K562 (cell line): ENCODE results near the gene YAP1. TPM values are rescaled to one million over a fixed set of nuclear protein-coding genes. Genes with fewer than 3 reads are reported as not detected.

Source experiments
- ATAC-seq: fragments of 200-7000 bp; cut with Tn5 transposase; 3 replicates; pipeline ENCODE4 v1.9.1; 2020; ENCODE audit warnings: moderate library complexity
- BruUV-seq: library from RNA; stranded (reverse); fragments of 400-500 nt; replicated peaks from 2 replicates; lab custom pipeline; 2021; lab: Mats Ljungman, UMichigan
- CTCF ChIA-PET: fragments of 300-600 bp; formaldehyde crosslinking; extraction: SDS; loops from one replicate; lab custom pipeline; 2021; ENCODE audit warnings: low intra/inter-chr PET ratio; lab: Yijun Ruan, JAX
- POLR2A ChIA-PET: fragments of 300-600, 350-650 bp; sonication (Branson Sonifier 250); formaldehyde crosslinking; extraction: SDS; loops from one replicate; lab custom pipeline; 2021; ENCODE audit warnings: antibody characterized with exemption, inconsistent platforms; lab: Yijun Ruan, JAX
- DNase-seq, 4 experiments: peaks; one replicate each; pipeline versions ENCODE4 v3.0.0 to v3.0.0-alpha.2; 2011 to 2018; ENCODE audit warnings: low spot score in 3 of 4, mixed read lengths in 3 of 4; ENCODE audit errors: extremely low read depth in 1 of 4
- FAIRE-seq: peaks from 2 replicates; lab custom pipeline; 2011; peaks lifted over from hg19 to GRCh38; lab: Jason Lieb, UNC
- H2AFZ ChIP-seq: 2 replicates; pipeline ENCODE4 v1.6.0; 2011; ENCODE audit warnings: low read depth, low read length, control low read depth, inconsistent platforms
- H3K27ac ChIP-seq: fragments of 200-600 bp; 3 replicates; pipeline ENCODE4 v1.8.0; 2011; ENCODE audit warnings: low read depth, mild to moderate bottlenecking, control low read depth, inconsistent platforms, low read length, moderate library complexity, mixed read lengths; ENCODE audit errors: extremely low read depth
- H3K27me3 ChIP-seq, 2 experiments: fragments of 300-600 bp in 1 of 2; 2 replicates in 1 of 2; 3 replicates in 1 of 2; pipeline versions ENCODE4 v1.6.0 to v1.8.0; 2011; ENCODE audit warnings: inconsistent platforms in 2 of 2, low read length in 2 of 2, mild to moderate bottlenecking in 1 of 2, mixed read lengths in 1 of 2, moderate library complexity in 1 of 2; ENCODE audit not compliant: control insufficient read depth in 2 of 2, insufficient read depth in 2 of 2
- H3K36me3 ChIP-seq: fragments of 300-600 bp; 3 replicates; pipeline ENCODE4 v1.8.0; 2011; ENCODE audit warnings: mild to moderate bottlenecking, low read length, inconsistent platforms; ENCODE audit not compliant: control insufficient read depth, insufficient read depth
- H3K4me1 ChIP-seq, 2 experiments: fragments of 200-600 bp in 1 of 2; replicated peaks in 1 of 2; 2 replicates in 1 of 2; 3 replicates in 1 of 2; pipeline versions ENCODE4 v1.5.1 to v1.8.0; 2011; ENCODE audit warnings: inconsistent platforms in 2 of 2, low read length in 2 of 2, mild to moderate bottlenecking in 1 of 2, mixed read lengths in 1 of 2, moderate library complexity in 1 of 2; ENCODE audit not compliant: control insufficient read depth in 2 of 2, insufficient read depth in 2 of 2
- H3K4me2 ChIP-seq: 2 replicates; pipeline ENCODE4 v1.6.1; 2011; ENCODE audit warnings: low read length, control low read depth, inconsistent platforms, mixed read lengths; ENCODE audit not compliant: insufficient read depth
- H3K4me3 ChIP-seq: fragments of 200-600 bp; sonication (generic), shearing (Covaris generic); 2 replicates; pipeline ENCODE4 v1.5.1; 2016; ENCODE audit warnings: control low read depth, inconsistent platforms
- H3K79me2 ChIP-seq: fragments of 200-600 bp; 3 replicates; pipeline ENCODE4 v1.8.0; 2011; ENCODE audit warnings: low read length, inconsistent platforms; ENCODE audit not compliant: control insufficient read depth, insufficient read depth
- H3K9ac ChIP-seq, 2 experiments: 2 replicates each; pipeline versions ENCODE4 v1.6.0 to v1.6.1; 2011; ENCODE audit warnings: low read depth in 2 of 2, low read length in 2 of 2, control low read depth in 1 of 2, inconsistent platforms in 1 of 2, mild to moderate bottlenecking in 1 of 2, mixed read lengths in 1 of 2; ENCODE audit not compliant: insufficient read depth in 1 of 2
- H3K9me1 ChIP-seq: one replicate; pipeline ENCODE4 v1.6.0; 2011; ENCODE audit warnings: inconsistent platforms, mild to moderate bottlenecking, low read length, moderate library complexity; ENCODE audit not compliant: control insufficient read depth, insufficient read depth
- H3K9me3 ChIP-seq: replicated peaks from 2 replicates; pipeline ENCODE4 v1.5.1; 2011; ENCODE audit warnings: low read depth, low read length, inconsistent platforms; ENCODE audit not compliant: control insufficient read depth, insufficient read depth
- H4K20me1 ChIP-seq: replicated peaks from 2 replicates; pipeline ENCODE4 v1.6.1; 2011; ENCODE audit warnings: low read length, inconsistent platforms, mixed read lengths; ENCODE audit not compliant: control insufficient read depth, insufficient read depth
- ARHGAP35 ChIP-seq: fragments of 450-650 bp; IDR thresholded peaks from 2 replicates; pipeline ENCODE4 v1.6.1; 2018; ENCODE audit not compliant: partially characterized antibody
- CEBPG ChIP-seq, 3 experiments: fragments of 200-800 bp in 1 of 3; sonication (Bioruptor generic) in 1 of 3; sonication (generic) in 1 of 3; formaldehyde crosslinking in 1 of 3; IDR thresholded peaks in 2 of 3; conservative IDR thresholded peaks in 1 of 3; 2 replicates each; pipeline versions ENCODE4 v1.6.1 to v1.8.0; 2016 to 2022; ENCODE audit warnings: missing compliant biosample characterization in 2 of 3, missing genetic modification characterization in 2 of 3, mild to moderate bottlenecking in 1 of 3, missing genetic modification reagents in 1 of 3
- DACH1 ChIP-seq: fragments of 450-650 bp; IDR thresholded peaks from 2 replicates; pipeline ENCODE4 v1.6.1; 2018; ENCODE audit not compliant: partially characterized antibody
- HOMEZ ChIP-seq: fragments of 250-450 bp; sonication (Bioruptor Pico); IDR thresholded peaks from 2 replicates; pipeline ENCODE4 v1.4.0; 2020; ENCODE audit warnings: mild to moderate bottlenecking, moderate library complexity
- OTX1 ChIP-seq: fragments of 450-650 bp; formaldehyde crosslinking; IDR thresholded peaks from 2 replicates; pipeline ENCODE4 v1.4.0; 2022; ENCODE audit warnings: mild to moderate bottlenecking
- TCF3 ChIP-seq: sonication (generic); formaldehyde crosslinking; IDR thresholded peaks from 2 replicates; pipeline ENCODE4 v1.4.0; 2020; ENCODE audit warnings: mild to moderate bottlenecking, missing genetic modification reagents
- TFE3 ChIP-seq: fragments of 450-650 bp; formaldehyde crosslinking; IDR thresholded peaks from 2 replicates; pipeline ENCODE4 v1.4.0; 2020; ENCODE audit warnings: mild to moderate bottlenecking, mixed read lengths
- ZBTB40 ChIP-seq, 2 experiments: fragments of 450-650 bp in 1 of 2; sonication (generic) in 1 of 2; formaldehyde crosslinking in 1 of 2; IDR thresholded peaks; 2 replicates each; pipeline versions ENCODE4 v1.7.1 to v1.9.0; 2016 to 2022; ENCODE audit warnings: inconsistent platforms in 1 of 2, mild to moderate bottlenecking in 1 of 2, missing genetic modification reagents in 1 of 2
- ZNF780A ChIP-seq: fragments of 250-450 bp; sonication (Bioruptor Pico); IDR thresholded peaks from 2 replicates; pipeline ENCODE4 v1.5.0; 2021; ENCODE audit warnings: mild to moderate bottlenecking
- ZZZ3 ChIP-seq: fragments of 450-650 bp; IDR thresholded peaks from 2 replicates; pipeline ENCODE4 v1.6.1; 2016; ENCODE audit warnings: antibody characterized with exemption, mild to moderate bottlenecking, moderate library complexity
- WGBS: fragments of 100-300 bp; shearing (Covaris generic); methylation state at CpG from one replicate; pipeline ENCODE4 v1.1.6; 2016; ENCODE audit warnings: low coverage, mixed read lengths; ENCODE audit not compliant: insufficient coverage; ENCODE audit errors: missing lambda C conversion rate; 5-methylcytosine and 5-hydroxymethylcytosine counted together
- in situ Hi-C: fragments of 300-500 bp; cut with MboI; formaldehyde crosslinking; loops from 4 replicates; pipeline ENCODE4 v1.15.0; 2018; ENCODE audit warnings: inconsistent platforms, mixed read lengths
- intact Hi-C: fragments of 100-400 bp; cut with micrococcal nuclease; formaldehyde crosslinking; loops from 2 replicates; pipeline ENCODE4 v1.14.2; 2022
- polyA plus RNA-seq, 8 experiments: library from polyadenylated mRNA; depleted of rRNA in 4 of 8; stranded (reverse) in 5 of 8; unstranded in 3 of 8; fragments of >200 nt; fragmentation: Nextera tagmentation in 2 of 8; fragmentation: Illumina TruSeq in 1 of 8; extraction: Ambion mirVana in 2 of 8; extraction: Trizol in 1 of 8; gene quantifications; 2 replicates each; pipeline versions ENCODE4 v1.2.1 to v1.2.3, GENCODE V29; 2011 to 2014; ENCODE audit warnings: inconsistent platforms in 1 of 8, missing spikeins in 1 of 8
- total RNA-seq, 7 experiments: library from RNA; depleted of rRNA in 6 of 7; stranded (reverse); fragments of >200 nt in 6 of 7; fragmentation: Illumina TruSeq in 2 of 7; extraction: Trizol in 2 of 7; gene quantifications; 2 replicates each; pipeline versions ENCODE4 v1.2.1 to v1.2.3, GENCODE V29; 2011 to 2021; ENCODE audit warnings: low replicate concordance in 1 of 7

YAP1 gene
- total and polyA plus RNA-seq, 9 of the 15 experiments (the other 6 are each of a cell fraction or from before 2014, with no cell fraction given) = 0.18 TPM; not detected in 8

- ChIA-PET POLR2A (no interaction called here), CTCF (no interaction called here)
- H3K4me1 ChIP-seq = no peaks in the 10 kb centered on the region
- no peak overlapping the region for H3K4me3 ChIP-seq
- H2AFZ ChIP-seq = no peak overlapping the region
- H3K4me2 ChIP-seq = no peak overlapping the region
- DNase-seq (no peak), FAIRE-seq (no peak), ATAC-seq (no peak)
- H4K20me1 ChIP-seq = no peaks in the 10 kb centered on the region
- no peaks in the 10 kb centered on the region for H3K9me3 ChIP-seq
- H3K9ac ChIP-seq = no peak overlapping the region
- in situ Hi-C loops = no loop called here
- no peaks in the 10 kb centered on the region for H3K36me3 ChIP-seq
- H3K27ac ChIP-seq = no peak overlapping the region
- no peaks in the 10 kb centered on the region for H3K79me2 ChIP-seq
- no TSS peak for BruUV-seq
- H3K27me3 ChIP-seq = peaks cover 4 to 16% of the 10 kb centered on the region in 2 experiments; a peak in 2 of 5 replicates
- intact Hi-C loops = no loop called here
- WGBS = 0% methylated on average over 2 of the region's 2 CpGs
- no peaks in the 10 kb centered on the region for H3K9me1 ChIP-seq
- TF ChIP-seq HOMEZ (no peak), DACH1 (no peak), ZZZ3 (no peak), OTX1 (CRISPR knock-in tag) (no peak), ZNF780A (CRISPR knock-in tag) (no peak), TFE3 (CRISPR knock-in tag) (no peak), CEBPG (CRISPR knock-in tag; IDR thresholded peaks at IDR 0.05) (no peak), CEBPG (tag; conservative IDR thresholded peaks at IDR 0.05 in 1 of 2, IDR thresholded peaks at IDR 0.05 in 1 of 2) (no peak), ZBTB40 (IDR thresholded peaks at IDR 0.05) (no peak), ZBTB40 (CRISPR knock-in tag; IDR thresholded peaks at IDR 0.05) (no peak), TCF3 (no peak), ARHGAP35 (no peak)
Measured at GRCh38 chr11:102240502-102240901, 130.3 kb downstream of the YAP1 start.
